ENCODE data around the gene NRXN3. TPM values are rescaled to one million over a fixed set of nuclear protein-coding genes. Genes with fewer than 3 reads are reported as not detected.

Gene NRXN3
- polyA plus RNA-seq, 1 donor from 2014 or later, result not detected

DNA sequence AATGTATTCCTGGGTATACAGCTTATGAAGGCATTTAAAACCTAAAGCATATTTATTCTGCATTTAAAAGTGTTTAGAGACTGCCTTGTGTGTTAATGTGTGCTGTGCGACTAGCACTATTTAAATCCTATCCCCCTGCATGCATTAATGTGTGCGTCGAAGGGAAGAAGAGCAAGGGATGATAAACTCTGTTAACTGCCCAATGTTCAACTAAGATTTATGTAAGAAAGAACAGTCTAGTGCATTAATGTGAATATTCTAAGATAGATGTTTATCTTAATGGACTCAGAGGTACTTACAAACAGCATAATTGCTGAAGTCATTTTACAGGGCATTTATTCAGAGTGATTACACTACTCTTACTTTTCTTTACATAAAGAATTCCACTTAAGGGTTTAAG is 1616.3 kb downstream of the NRXN3 start:
- Mint-ChIP-seq H3K4me1 (no peaks in the 10 kb centered on the region), H3K4me3 (no peak overlapping the region), H3K36me3 (no peaks in the 10 kb centered on the region), H3K27me3 (no peaks in the 10 kb centered on the region), H3K9me3 (peaks cover 4 to 18% (median 8%) of the 10 kb centered on the region in 3 donors), H3K27ac (no peak overlapping the region)

- peaks cover 4 to 18% (median 10%) of the 10 kb centered on the region in 3 donors for H3K9me3 Mint-ChIP-seq
- H3K4me1 Mint-ChIP-seq, result no peaks in the 10 kb centered on the region
- H3K4me3 Mint-ChIP-seq, result no peak overlapping the region
- no peaks in the 10 kb centered on the region for H3K27me3 Mint-ChIP-seq
- no peaks in the 10 kb centered on the region for H3K36me3 Mint-ChIP-seq
- no peak overlapping the region for H3K27ac Mint-ChIP-seq
Measured at GRCh38 chr14:79788346-79788745, 1618.2 kb downstream of the NRXN3 start.

DNA sequence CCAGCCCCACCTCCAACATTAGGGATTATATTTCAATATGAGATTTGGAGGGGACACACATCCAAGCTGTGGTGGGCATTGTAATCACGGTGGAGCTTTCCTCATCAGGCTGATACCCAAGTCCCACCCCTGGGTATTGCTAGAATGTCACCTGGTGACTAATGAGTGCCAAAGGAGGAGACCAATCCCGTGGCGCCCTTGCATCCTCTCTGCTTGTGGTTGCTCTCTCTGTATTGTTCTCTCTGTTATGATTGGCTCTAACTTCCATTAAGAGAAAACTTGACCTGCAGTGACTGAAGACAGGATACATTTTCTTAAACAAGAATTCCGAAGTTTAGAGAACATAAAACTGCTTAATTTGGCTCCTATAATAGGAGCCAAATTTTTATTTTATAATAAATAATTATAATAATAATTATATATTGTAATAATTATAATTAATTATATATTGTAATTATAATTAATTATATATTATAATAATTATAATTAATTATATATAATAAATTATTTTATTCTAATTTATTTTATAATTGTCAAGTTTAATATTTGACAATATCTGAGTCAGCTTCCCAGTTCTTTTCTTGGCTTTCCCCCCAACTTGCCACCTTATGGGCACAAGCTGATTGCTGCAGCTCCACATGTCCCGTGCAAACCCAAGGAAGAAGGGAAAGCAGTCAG is 1621.0 kb downstream of the NRXN3 start:
- Mint-ChIP-seq H3K4me3 (no peak overlapping the region), H3K9me3 (peaks cover 4 to 14% (median 12%) of the 10 kb centered on the region in 3 donors), H3K4me1 (no peaks in the 10 kb centered on the region), H3K36me3 (no peaks in the 10 kb centered on the region), H3K27ac (no peak overlapping the region), H3K27me3 (no peaks in the 10 kb centered on the region)

- no peak overlapping the region for H3K27ac Mint-ChIP-seq
- H3K9me3 Mint-ChIP-seq, result peaks cover 0 to 4% (median 2%) of the 10 kb centered on the region in 3 donors
- peaks cover 0 to 1% (median 0%) of the 10 kb centered on the region in 3 donors for H3K4me1 Mint-ChIP-seq
- H3K27me3 Mint-ChIP-seq, result no peaks in the 10 kb centered on the region
- H3K36me3 Mint-ChIP-seq, result no peaks in the 10 kb centered on the region
- no peak overlapping the region for H3K4me3 Mint-ChIP-seq
Measured at GRCh38 chr14:79802093-79802492, 1631.9 kb downstream of the NRXN3 start.

- Mint-ChIP-seq H3K4me3 (no peak overlapping the region), H3K36me3 (no peaks in the 10 kb centered on the region), H3K9me3 (peaks cover 0 to 6% (median 0%) of the 10 kb centered on the region in 3 donors), H3K27me3 (no peaks in the 10 kb centered on the region), H3K27ac (peak overlapping the region in 1 of 3 donors; percentile 32), H3K4me1 (no peaks in the 10 kb centered on the region)
Measured at GRCh38 chr14:79805636-79806035, 1635.5 kb downstream of the NRXN3 start.

DNA sequence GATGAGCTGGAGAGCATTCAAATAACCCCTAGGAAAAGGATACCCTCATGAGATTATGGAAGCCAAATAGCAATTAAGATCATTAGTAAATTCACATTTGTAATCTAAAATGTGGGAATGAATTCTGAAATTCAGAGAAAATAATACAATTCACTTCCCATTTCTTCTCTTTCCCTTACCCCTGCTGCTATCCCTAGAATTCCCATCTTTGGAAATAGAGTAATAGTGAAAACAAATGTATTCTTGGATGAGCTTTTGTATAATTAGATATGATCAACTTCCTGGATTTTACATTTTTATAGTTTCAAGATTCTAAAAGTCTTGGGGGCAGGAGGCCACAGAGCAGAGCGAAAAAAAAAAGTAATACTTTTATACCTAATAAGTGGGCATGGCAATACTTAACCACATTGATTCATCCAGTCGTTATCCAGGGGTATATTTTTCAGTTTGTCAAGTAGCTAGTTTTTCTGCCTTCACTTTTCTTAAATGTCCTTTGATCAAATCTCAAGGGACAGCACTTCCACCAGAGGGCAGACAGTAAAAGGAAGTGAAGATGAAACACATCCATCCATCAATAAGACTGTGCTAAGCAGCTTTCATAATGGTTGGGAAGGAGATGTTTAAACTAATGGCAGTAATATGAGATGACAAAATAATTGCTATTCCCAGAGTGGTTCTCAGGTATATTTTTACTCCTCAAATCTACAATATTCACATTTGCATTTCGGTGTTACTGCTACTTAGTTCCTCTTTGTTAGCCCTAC is 1639.9 kb downstream of the NRXN3 start:
- peaks cover 1 to 6% (median 3%) of the 10 kb centered on the region in 3 donors for H3K9me3 Mint-ChIP-seq
- H3K27me3 Mint-ChIP-seq, result no peaks in the 10 kb centered on the region
- H3K4me3 Mint-ChIP-seq, result no peak overlapping the region
- no peaks in the 10 kb centered on the region for H3K36me3 Mint-ChIP-seq
- no peak overlapping the region for H3K27ac Mint-ChIP-seq
- H3K4me1 Mint-ChIP-seq, result no peaks in the 10 kb centered on the region

DNA sequence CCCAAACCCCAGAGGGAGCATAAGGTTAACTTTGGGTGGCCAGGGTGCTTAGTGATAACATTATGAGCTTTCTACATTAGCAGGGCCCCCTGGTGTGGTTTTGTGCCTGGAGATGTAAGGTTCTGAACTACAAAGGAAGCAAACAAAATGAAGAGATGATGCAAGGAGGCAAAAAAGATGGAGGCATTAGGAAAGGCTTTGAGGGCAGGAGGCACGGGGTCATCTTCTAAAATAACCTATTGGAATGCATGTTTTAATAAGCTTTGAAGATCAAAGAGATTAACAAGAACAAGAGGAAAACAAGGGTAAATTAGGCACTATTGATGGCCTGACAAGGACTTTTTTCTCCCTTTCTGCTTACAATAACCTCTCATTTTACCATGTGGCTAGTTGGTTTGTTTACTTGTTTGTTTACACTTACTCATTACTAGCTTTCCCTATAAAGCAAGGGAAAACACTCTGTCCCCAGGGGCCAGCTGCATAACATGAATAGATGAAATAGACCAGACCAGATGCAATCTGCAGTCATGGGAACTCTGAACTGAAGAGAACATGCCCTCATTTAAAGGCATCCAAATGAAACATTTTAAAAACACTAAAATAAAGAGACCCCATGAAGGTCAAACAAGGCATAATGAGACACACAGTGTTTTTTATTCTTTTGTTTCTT is 1650.8 kb downstream of the NRXN3 start:
- Mint-ChIP-seq H3K27ac (no peak overlapping the region), H3K4me1 (no peaks in the 10 kb centered on the region), H3K36me3 (no peaks in the 10 kb centered on the region), H3K27me3 (no peaks in the 10 kb centered on the region), H3K4me3 (no peak overlapping the region), H3K9me3 (peaks cover 2 to 10% (median 3%) of the 10 kb centered on the region in 3 donors)

DNA sequence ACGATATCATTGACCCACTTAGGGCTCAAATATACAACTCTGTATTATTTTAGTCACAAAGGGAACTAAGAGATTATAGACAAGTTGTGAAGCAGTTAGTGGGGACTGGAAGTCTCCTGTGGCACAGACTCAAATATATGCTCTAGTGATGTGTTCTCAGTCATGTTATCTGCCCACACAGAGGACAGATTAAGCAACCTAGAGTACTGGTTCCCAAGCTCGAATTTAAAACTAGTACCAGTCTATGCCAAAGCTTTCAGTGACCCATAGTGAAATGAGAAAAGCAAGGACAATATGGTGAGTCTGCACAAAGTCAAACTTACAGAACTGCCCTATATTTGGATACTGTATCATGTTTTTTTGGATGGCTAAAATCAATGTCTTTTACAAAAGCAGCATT is 1651.9 kb downstream of the NRXN3 start:
- Mint-ChIP-seq H3K4me3 (no peak overlapping the region), H3K9me3 (peaks cover 2 to 10% (median 3%) of the 10 kb centered on the region in 3 donors), H3K4me1 (no peaks in the 10 kb centered on the region), H3K27ac (no peak overlapping the region), H3K36me3 (no peaks in the 10 kb centered on the region), H3K27me3 (no peaks in the 10 kb centered on the region)

- Mint-ChIP-seq H3K36me3 (no peaks in the 10 kb centered on the region), H3K4me1 (no peaks in the 10 kb centered on the region), H3K9me3 (peaks cover 0 to 6% (median 2%) of the 10 kb centered on the region in 3 donors), H3K4me3 (no peak overlapping the region), H3K27me3 (no peaks in the 10 kb centered on the region), H3K27ac (no peak overlapping the region)
Measured at GRCh38 chr14:79825046-79825521, 1654.9 kb downstream of the NRXN3 start.

- Mint-ChIP-seq H3K27me3 (no peaks in the 10 kb centered on the region), H3K27ac (no peak overlapping the region), H3K4me1 (no peaks in the 10 kb centered on the region), H3K36me3 (no peaks in the 10 kb centered on the region), H3K4me3 (no peak overlapping the region), H3K9me3 (peaks cover 0 to 2% (median 0%) of the 10 kb centered on the region in 3 donors)
Measured at GRCh38 chr14:79826362-79826761, 1656.2 kb downstream of the NRXN3 start.

DNA sequence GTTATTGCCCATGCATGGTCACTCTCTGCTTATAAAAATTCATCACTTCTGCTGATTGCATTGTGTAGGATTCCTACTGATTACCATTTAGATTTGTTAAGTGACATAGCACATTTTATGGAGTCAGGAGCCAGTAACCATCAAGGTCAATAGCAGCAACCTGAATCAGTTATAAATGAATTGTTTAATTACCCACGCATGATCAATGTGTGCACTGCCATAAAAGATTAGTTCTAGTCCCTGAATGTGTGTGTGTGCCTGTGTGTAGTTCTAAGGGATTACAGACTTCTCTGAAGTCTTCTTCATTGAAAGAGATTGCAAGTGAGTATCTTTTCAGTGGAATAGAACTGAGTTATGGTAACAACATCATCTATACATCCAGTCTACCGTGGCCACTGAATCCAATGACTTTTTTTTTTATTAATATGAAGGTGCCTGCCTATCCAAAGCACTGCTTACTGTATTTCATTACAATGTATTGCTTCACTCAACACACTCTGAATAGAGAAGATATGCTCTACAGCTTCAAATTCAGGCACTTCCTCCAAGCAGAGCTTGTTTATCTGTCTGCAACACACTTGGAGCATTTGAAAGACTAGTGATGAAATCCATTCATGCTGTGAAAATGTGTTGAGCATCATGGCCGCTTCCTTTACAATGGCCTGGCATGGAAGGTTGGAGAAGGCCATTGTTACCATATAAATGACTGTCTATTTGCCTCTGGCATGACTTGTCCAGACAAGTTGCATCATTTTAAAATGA is 1659.4 kb downstream of the NRXN3 start:
- Mint-ChIP-seq H3K4me3 (no peak overlapping the region), H3K36me3 (no peaks in the 10 kb centered on the region), H3K9me3 (peaks cover 0 to 2% (median 0%) of the 10 kb centered on the region in 3 donors), H3K4me1 (no peaks in the 10 kb centered on the region), H3K27ac (no peak overlapping the region), H3K27me3 (no peaks in the 10 kb centered on the region)

DNA sequence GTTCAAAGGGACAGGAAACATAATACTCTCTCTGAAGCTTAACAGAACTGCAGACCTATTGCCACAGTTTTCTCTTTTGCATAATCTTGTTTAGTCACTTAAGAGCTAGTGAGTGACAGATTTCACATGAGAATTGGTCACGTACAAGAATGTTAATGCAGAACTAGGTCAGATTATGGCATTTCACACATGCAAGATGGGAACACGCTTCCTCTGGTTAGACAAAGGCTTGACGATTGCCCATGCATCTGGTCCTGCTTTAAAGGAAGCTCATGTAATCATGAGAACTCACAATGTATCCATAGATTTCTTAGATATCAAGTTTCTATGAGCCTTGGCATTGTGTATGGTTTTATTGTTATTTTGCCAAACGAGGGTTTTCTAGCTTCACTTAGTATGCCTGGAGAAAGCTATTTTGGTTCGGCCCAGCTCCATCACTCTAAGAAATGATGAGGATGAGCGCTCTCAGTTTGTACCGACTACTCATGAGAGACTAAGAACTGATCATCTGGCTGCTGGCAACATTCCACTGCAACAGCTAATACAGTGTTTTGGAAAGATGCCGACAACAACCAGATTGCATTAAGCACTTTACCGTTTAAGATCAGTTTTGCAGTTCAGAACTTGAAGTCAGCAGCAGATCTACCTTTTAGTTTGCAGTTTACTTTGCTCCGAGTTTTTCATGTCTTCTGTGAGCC is 1661.2 kb downstream of the NRXN3 start:
- Mint-ChIP-seq H3K4me1 (no peaks in the 10 kb centered on the region), H3K9me3 (peaks cover 0 to 5% (median 4%) of the 10 kb centered on the region in 3 donors), H3K4me3 (no peak overlapping the region), H3K36me3 (no peaks in the 10 kb centered on the region), H3K27ac (no peak overlapping the region), H3K27me3 (no peaks in the 10 kb centered on the region)

DNA sequence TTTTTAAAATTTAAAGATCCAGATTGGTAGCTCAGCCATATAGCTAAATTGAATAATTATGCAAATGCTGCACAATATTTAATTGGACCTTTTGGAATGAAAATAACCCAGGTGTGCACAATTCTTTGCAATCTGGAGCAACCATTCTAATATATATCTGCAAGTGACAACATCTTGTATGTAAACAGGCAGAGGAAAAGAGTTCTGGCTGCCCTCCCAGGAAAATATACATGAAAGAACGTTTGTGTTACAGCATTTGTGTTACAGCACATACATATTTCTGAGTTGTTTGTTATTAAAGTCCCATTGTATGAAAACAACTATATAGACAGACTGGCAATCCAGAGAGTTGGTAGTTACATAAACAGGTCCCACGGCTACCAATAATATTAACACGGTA is 1663.6 kb downstream of the NRXN3 start:
- no peak overlapping the region for H3K27ac Mint-ChIP-seq

GRCh38 chr14:79834868-79835267 is 1664.7 kb downstream of the NRXN3 start:
- H3K4me1 Mint-ChIP-seq, result peaks cover 0 to 1% (median 0%) of the 10 kb centered on the region in 3 donors
- no peaks in the 10 kb centered on the region for H3K36me3 Mint-ChIP-seq
- no peak overlapping the region for H3K4me3 Mint-ChIP-seq
- no peaks in the 10 kb centered on the region for H3K27me3 Mint-ChIP-seq
- peaks cover 0 to 8% (median 2%) of the 10 kb centered on the region in 3 donors for H3K9me3 Mint-ChIP-seq
- H3K27ac Mint-ChIP-seq, result no peak overlapping the region

More for the DNA sequence above, 1663.6 kb downstream of the NRXN3 start:
- peaks cover 0 to 1% (median 0%) of the 10 kb centered on the region in 3 donors for H3K4me1 Mint-ChIP-seq
- no peak overlapping the region for H3K4me3 Mint-ChIP-seq
- H3K27me3 Mint-ChIP-seq, result no peaks in the 10 kb centered on the region
- peaks cover 0 to 4% (median 2%) of the 10 kb centered on the region in 3 donors for H3K9me3 Mint-ChIP-seq
- H3K36me3 Mint-ChIP-seq, result no peaks in the 10 kb centered on the region
